ENCODE measurements around the gene PRKG1.
"Not testable (repeated sequence)": the region's sequence is repeated elsewhere in the genome, so short reads cannot be mapped to it uniquely, and the experiment has no call there.

The PRKG1 gene

DNA sequence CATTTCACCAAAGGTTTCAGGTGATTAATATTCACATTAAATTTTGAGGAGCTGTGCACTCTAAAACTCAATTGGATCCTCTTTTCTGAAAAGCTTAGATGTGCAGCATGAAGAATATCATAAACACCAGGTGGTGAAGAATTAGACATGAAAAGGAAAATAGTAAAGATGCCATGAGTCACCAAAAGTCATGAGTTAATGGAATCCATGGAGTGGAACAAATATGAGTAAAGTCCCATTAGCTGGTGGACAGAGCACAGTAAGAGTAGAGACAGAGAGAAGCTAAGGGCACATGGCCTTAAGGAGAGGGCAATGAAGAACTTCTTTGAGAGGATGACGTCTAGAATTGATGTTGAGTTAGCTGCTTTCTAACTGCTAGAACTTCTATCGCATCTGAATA lies 353.5 kb downstream of the PRKG1 start:
- DNase-seq (ENCODE audit: low spot score) = no peak

DNA sequence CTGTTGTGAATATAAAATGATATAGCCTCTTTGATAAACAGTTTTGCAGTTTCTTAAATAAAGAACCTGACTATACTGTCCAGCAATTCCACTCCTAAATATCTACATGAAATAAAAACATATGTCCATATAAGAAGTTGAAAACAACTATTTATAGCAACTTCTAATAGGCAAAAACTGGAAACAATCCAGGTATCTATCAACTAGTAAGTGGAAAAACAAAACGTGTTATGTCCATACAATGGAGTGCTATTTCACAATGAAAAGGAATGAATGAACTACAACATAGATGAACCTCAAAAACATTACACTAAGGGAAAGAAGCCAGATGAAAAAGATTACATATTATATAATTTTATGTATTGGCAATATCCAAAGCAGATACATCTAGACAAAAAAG lies 356.2 kb downstream of the PRKG1 start:
- no peak for DNase-seq (ENCODE audit: low spot score)

DNA sequence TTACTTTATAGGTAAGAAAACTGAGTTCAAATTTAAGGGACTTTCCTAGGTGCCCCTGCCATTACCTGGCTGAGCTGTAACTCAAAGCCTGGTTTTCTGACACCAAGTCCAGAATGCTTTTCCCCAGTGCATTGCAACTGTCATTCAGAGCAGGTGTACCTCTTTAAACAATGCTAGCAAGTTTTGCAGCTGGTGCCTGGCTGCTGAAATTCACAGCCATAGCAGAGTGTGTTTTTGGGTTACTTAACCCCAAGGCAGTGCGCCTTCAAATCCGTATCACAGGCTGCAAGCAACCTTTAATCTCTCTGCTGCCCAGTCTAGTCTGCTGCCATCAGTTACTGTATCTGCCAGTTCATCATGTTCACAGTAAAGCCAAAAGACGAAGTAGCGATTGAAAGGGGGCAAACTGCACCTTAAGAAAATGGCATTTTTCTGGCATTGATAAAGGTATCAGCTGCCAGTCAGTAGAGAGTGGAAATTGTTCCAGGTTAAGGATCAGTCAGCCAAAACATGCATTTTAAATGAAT lies 359.7 kb downstream of the PRKG1 start:
- DNase-seq (ENCODE audit: low spot score) = no peak

DNA sequence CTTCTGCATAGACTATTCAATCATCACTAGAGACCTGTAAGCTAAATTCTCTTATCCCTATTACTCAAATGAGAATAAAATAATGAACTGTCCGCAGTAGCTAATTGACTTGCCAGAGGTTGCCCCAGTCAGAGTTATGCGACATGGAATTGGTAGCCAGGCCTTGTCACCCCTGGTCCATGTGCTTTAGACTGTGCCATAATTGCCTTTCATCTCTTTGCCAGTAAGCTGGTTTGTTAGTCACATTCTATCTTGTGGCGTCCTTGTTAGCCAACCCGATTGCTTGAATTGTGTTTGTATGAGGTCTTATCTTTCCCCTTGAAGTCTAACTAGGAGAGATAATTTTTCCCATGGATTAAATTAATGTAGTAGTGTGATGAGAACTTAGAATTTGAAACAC lies 362.5 kb downstream of the PRKG1 start:
- no peak for DNase-seq (ENCODE audit: low spot score)

DNA sequence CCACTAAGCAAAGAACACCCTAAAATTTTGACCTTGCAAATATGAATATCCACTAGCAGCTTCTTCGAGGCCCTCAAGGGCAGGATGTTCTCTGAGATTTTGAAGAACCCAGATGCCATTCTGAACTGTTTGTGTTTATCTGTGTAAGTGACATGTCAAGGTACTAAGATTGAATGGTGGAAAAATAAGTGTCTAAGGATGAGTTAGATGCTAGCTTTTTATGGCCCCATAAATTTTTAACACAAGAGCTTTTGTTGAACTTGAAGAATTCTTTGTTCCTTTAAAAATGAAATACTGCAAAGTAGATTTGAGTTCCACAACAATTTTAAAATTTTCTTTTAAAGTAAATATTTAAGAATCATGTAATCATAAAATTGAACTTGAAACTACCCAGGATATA lies 365.4 kb downstream of the PRKG1 start:
- DNase-seq (ENCODE audit: low spot score) = no peak

DNA sequence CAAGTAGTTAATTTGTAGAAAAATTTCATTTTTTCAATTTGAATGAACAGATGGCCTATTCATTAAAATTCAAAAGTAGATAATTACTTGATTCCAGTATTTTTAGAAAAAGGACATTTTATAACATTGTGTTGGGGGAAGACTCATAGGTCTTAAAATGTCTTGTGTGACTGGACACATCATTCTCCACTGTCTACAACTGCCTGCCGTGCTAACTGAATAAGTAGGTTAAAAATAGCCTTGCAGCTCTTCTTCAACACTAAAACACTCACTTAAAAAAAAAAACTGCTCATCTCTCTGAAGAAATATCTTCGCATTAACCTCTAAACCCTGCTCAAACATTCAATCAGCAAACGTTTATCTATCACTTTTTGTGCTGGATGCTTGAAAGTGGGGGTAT lies 371.3 kb downstream of the PRKG1 start:
- DNase-seq (ENCODE audit: low spot score) = no peak

DNA sequence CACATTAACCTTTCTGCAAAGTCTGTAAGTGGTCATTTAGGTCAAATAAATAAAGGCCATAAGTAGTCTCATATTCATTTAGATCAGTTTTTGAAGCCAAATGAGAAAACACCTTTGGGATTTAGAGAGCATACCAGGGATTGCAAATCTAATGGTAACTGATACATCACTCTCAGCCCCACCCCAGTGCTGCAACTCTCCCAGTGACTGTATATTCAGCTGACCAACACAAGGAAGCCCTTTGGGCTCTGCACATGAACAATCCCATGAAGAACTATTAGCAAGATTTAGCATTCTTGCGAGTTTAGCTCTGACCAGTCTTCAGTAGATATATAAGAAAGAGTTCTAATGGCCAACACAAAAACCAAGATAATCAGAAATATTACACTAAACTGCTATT lies 372.8 kb downstream of the PRKG1 start:
- DNase-seq (ENCODE audit: low spot score) = no peak

DNA sequence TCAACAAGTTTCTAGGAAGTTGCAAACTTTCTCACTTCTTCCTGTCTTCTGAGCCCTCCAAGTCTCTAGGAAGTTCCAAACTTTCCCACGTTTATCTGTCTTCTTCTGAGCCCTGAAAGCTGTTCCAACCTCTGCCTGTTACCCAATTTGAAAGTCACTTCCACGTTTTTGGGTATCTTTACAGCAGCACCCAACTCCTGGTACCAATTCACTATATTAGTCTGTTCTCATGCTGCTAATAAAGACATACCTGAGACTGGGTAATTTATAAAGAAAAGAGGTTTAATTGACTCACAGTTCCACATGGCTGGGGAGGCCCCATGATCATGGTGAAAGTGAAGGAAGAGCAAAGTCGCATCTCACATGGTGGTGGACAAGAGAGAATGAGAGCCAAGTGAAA lies 381.5 kb downstream of the PRKG1 start:
- DNase-seq (ENCODE audit: low spot score) = not testable (repeated sequence)

DNA sequence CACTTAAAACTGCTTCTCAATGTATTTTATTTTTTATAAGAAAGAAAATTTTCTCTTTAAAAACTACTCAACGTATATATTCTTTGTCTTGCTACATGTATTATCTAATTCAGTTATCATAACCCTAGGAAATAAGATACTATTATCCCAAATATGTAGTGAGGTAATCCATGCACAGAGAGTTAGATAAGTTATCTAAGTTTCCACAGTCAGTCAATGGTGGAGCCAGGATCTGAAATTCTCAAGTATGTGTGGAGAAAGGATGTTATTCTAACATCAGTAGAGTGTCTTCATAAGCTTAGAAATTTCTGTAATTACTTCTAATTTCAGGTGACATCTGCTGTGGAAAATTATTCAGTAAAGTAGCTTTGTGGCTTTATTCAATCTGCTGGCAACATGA lies 385.2 kb downstream of the PRKG1 start:
- no peak for DNase-seq (ENCODE audit: low spot score)

DNA sequence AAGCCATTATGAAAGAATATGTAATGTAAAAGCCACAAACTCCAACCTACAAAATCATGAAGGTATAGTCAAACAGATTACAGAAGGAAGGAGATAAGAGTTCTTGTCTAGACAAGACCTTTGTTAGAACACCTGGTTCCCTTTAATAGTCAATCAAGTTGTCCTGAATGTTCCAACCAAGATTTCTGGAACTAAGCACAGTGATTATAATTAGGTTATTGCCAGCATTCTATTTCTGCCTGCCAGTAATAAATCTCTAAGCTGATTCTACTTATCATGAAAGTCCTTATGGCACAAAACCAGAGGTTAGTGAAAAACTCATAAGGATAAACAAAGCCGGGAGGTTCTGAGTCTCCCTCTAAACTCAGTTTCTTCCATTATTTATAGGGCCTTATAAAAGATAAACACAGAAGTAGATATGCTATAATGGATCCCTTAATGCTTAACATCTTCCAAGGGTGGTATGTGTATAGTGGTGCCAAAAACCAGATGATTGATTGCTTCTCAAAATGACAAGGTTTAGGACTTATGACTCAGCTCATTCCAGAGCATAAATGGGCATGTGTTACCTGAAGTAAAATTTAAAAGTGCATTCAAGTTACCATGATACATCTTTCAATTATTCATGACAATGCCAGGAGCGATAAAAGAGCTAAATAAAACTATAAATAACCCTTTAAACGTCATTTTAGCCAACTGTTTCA lies 387.9 kb downstream of the PRKG1 start:
- DNase-seq (ENCODE audit: low spot score) = peak; percentile 2

DNA sequence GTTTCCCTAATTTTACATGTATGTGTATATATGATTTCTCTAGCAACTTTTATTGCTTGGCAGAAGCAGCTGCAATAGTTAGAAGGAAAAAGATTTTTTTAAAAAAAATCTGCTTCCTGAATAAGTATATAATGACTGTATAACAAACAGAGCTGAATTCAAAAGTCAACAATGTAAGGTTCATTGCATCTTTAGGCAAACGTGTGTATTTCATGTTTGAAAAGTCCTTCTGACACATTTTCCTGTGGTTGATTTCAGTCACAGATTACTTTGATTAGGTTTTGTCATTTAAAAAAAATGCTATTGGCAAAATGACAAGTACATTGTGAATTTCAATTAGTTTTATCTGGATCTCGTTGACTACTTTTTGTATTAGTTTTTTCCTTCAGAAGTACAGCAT lies 394.1 kb downstream of the PRKG1 start:
- no peak for DNase-seq (ENCODE audit: low spot score)

DNA sequence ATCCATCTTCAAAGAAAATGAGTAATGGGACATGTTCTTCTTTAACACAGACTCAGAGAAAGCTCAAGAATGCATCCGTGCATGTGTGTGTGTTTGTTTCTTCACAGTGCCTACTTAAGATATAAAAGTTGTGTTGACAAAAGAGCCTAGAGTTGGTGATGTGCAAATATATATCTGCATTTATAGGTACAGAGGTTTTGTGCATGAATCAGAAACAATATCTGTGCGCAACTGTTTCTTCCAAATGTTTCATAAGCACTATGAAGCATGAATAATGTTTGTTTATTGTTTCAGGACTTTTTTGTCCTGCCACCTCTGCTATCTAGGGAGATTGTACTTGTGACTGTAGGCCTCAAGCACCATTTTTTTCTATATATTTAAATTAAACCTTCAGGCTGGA lies 395.4 kb downstream of the PRKG1 start:
- no peak for DNase-seq (ENCODE audit: low spot score)

DNA sequence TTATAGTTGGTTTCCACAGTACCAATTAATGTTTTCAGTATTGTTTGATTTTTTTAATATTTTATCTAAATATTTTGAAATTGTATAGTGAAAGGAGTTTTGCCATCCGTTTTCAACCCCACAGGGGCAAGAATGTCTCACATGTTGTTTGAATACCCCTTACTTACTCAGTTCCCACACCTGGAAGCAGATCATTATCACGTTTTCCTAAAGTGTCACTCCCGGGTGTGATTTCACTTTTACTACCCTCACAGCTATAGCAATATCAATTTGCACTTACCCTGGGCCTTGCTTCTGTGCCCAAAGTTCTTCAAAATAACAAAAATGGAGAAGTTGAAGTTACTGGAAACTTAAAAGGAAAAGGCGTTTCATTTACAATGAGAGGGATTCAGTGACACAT lies 397.0 kb downstream of the PRKG1 start:
- DNase-seq (ENCODE audit: low spot score) = no peak

DNA sequence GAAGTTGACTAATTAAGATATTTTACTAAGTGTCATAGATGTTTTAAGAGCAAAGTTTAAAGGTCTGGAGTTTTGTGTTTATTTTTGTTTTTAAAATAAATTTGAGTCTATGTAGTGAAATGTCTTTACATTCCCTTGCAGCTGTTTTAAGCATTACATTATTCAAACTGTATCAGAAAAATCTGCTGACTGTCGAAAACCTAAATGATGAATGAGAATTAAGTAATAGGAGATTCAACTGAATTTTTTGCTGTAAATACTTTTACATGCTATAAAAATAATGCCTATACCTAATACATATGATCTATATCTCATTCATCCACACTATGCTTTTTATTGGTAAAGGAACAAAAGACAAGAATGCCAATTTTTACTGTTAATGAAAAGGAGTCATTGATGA lies 397.9 kb downstream of the PRKG1 start:
- DNase-seq (ENCODE audit: low spot score) = no peak

DNA sequence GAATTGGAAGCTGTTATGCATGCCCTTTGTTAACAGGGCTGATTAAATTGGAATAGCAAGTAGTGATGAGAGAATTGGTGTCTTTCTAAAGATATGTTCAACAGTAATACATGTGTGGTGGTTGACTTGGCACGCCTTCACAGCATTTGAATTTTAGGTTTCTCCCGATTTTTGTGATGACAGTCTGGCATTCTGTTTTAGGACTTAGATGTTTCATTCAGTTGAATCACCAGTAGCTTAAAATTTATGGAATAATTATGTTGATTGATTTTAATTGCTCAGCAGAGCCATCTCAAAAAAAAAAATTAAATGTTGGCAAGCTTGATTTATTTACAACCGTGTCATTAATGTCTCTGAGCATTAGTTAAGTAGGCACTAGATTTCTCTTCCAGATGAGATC lies 405.4 kb downstream of the PRKG1 start:
- DNase-seq (ENCODE audit: low spot score) = no peak

DNA sequence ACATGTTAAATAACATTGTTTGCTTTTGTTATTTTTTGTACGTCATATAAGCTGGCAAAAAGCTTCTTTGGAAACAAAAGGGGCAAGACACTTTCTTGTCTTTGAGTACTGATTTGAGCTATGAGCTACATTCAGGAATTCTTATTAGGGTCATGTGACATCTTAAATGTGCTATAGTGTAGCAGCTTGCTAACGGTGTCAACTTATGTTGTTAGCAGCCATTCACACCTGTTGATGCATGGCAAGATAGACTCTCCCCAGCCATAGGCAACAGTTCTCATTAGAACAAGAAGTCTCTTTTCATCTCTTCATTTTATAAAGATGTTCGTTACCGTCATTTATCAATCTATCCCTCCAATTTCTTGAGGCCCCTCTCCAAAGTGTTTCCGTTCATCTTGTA lies 411.4 kb downstream of the PRKG1 start:
- no peak for DNase-seq (ENCODE audit: low spot score)

DNA sequence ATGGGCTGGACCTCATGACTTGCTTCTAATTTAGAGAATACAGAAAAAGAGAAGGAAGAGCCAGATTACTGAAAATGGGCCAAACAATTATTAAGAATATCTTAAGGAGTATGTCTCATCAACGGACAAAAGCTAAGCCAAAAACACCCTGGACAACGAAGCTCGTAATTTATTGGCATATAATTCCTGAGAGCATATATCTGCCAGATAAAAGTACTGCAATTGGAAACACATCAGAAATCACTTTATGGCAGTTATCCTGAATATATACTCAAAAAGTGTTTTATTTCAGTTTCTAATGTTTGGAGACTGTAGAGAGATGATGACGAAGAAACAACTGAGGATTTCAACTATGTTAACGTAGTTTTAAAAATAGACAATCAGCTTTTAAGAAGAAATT lies 413.3 kb downstream of the PRKG1 start:
- no peak for DNase-seq (ENCODE audit: low spot score)

DNA sequence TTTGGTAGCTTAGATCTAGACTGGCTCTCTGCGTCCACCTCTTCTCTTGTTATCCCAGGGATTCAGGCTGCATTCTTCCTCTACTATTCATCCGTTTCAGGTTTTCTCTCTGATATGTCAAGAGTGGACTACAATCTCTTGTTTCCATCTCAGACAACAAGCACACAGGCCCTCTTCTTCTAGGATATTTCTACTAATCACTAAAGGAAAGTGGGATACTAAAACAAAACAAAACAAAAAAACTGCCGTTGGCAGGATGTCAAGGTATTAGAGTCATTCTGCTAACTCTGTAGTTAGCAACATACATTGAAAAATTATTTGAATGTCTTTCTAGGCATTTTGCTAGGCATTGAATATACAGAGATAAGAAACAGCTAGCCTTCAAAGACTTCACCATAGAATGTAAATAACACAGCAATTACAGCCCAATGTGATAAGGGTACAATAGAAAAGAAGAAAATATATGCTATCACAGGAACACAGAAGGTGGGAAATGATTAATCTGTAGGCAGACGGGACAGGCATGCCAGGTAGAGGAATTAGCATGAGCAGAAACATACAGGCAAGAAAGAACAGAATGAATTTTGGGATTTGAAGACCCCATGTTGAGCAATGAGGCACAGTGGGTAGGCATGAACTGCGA lies 414.6 kb downstream of the PRKG1 start:
- no peak for DNase-seq (ENCODE audit: low spot score)

DNA sequence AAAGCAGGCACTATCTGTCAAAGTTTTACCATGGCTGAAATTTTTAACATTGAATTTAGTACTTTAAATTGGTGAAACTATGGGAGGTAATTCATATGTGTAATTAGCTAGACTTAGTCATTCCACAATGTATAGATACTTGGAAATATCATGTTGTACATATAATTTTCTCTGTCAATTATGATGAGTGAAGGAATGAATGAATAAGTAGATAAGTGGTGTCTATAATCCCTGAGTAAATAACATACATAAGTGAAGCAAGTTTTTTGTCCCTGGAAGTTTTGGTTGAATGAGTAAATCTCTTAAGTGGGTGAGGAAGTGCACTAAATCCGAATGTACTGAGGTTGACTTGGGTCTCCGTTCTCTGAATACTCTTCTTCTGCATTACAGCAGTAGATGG lies 424.1 kb downstream of the PRKG1 start:
- DNase-seq (ENCODE audit: low spot score) = no peak

DNA sequence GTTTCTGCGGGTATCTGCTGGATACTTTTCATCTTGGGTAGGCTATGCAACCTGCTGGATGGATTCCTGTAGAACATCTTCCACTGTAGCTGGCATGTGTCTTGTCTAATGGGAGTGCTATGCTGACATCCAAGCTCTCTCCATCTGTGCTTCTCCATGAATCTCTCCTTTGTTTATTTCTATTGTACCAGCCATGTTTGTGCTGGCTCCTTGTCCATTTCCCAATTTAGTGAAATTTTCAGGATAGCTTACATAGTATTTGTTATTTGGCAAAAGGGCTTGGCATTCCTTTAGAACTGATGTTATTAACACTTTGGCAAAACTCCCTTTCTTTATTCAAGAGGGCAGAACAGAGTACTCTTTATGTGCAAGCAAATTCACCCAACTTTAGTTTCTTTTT lies 427.1 kb downstream of the PRKG1 start:
- DNase-seq (ENCODE audit: low spot score) = peak; percentile 16

DNA sequence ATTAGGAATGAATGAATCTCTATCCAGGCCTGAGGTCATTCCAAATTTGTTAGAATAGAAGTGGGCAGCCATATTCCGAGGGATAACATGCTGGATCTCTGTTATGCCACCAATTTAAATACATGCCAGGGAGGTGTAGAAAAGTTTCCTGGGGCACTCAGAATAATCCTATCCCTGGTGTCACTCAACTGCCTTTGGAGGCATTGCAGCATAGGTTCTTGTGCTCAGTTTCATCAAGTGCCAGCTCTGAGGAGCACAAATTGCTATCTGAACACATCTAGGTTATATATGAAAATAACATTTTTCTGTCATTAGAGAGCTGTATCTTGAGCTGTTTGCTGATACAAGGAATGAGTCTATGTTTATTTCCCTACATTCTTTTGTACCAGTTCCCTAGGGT lies 427.8 kb downstream of the PRKG1 start:
- DNase-seq (ENCODE audit: low spot score) = no peak

DNA sequence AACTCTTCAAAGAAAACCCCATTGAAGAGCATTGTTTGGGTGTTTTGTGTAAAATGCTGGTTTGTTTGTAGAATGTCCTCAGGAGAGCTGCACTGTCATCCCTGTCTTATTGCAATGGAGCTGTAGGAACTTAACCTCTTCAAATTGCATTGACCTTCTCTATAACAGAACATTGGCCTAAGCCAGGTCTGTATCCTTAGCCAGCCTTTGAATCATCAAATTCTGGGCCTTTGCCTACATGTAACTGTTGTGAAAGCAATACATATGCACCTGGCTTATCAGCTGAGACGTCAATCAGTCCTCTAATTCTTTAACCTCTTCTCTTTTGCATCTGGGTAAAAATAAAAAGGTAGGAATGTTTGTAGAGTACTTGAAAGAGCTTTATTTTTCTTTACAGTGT lies 429.1 kb downstream of the PRKG1 start:
- DNase-seq (ENCODE audit: low spot score) = no peak

DNA sequence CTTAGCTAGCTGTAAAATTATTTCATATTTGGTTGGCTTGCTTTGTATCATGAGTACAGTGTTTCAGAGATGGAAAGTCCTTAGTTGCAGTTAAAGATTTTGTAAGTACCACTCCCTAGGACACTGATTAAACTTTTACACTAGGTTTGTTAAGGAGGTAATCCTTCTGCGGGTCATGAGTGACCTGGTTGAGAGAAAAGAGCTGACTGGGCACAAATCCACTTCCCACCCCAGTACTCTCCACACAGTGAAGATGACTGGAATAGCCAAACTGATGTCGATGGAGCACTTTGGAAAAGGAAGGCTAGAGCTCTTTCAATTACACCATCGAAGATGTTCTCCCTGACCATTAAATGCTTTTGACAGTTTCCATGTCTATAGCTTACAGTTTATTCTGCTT lies 433.2 kb downstream of the PRKG1 start:
- DNase-seq (ENCODE audit: low spot score) = no peak

DNA sequence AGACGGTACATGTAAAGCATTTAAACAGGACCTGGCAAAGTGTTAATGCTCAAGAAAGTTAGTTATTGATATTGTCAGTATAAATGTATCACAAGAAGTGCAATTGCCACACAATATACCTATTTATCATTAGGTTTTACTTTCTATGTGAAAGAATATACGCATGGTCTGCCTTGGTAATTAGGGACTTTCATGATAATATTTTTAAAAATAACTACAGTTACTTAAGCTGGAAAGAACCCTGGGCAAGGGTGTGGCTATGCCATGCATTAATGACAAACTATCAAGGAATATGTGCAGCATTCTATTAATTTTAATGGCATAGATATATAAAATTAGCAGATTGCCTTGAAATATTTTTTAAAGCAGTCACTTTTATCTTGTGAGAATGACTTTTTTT lies 433.9 kb downstream of the PRKG1 start:
- no peak for DNase-seq (ENCODE audit: low spot score)
